ENCODE measurements around the gene C2CD2L. TPM values are rescaled to one million over a fixed set of nuclear protein-coding genes. Genes with fewer than 3 reads are reported as not detected.

Gene C2CD2L
- total RNA-seq, 1 experiment from 2014 or later, result 5.6 TPM

GRCh38 chr11:119116235-119116594 is 9.1 kb downstream of the C2CD2L start:
- H2BK12ac ChIP-seq (ENCODE audit: insufficient read length, low read depth, low read length), result no peak overlapping the region
- no peak overlapping the region for H3K14ac ChIP-seq (ENCODE audit: insufficient read depth, low read length)
- H3K79me2 ChIP-seq (ENCODE audit: insufficient read depth, low read length), result no peaks in the 10 kb centered on the region
- no peak for DNase-seq
- no peak overlapping the region for H3K4me2 ChIP-seq (ENCODE audit: insufficient read depth, insufficient read length, low read length)
- no peak overlapping the region for H2AK5ac ChIP-seq (ENCODE audit: insufficient read length, low read length)
- no peak overlapping the region for H3K9ac ChIP-seq (ENCODE audit: extremely low read depth, insufficient read length, low read length)
- no peak overlapping the region for H3K4me3 Mint-ChIP-seq
- H3K23me2 ChIP-seq (ENCODE audit: insufficient read length, low read depth, low read length, poor library complexity, severe bottlenecking), result peaks cover 4% of the 10 kb centered on the region
- TF ChIP-seq CTCF (conservative IDR thresholded peaks at IDR 0.05), result no peak
- H3K4me1 Mint-ChIP-seq, result peaks cover 17 to 24% of the 10 kb centered on the region in 2 experiments
- H3K9me3 Mint-ChIP-seq, result no peaks in the 10 kb centered on the region; a peak in 1 of 5 replicates
- no peak overlapping the region for H2BK15ac ChIP-seq (ENCODE audit: low read depth, low read length)
- no peak overlapping the region for H2AFZ ChIP-seq (ENCODE audit: low read length)
- no peak overlapping the region for H2BK20ac ChIP-seq (ENCODE audit: low read depth, low read length, poor library complexity, severe bottlenecking)
- no peak overlapping the region for H3K27ac Mint-ChIP-seq
- H3K79me1 ChIP-seq (ENCODE audit: insufficient read depth, low read depth, low read length, poor library complexity, severe bottlenecking), result no peaks in the 10 kb centered on the region
- H3K27me3 Mint-ChIP-seq (ENCODE audit: low read depth), result no peaks in the 10 kb centered on the region; the same call in 1 of the 2 replicates
- no peak overlapping the region for H3K18ac ChIP-seq (ENCODE audit: insufficient read length, low read depth, low read length)
- H3K23ac ChIP-seq (ENCODE audit: insufficient read length, low read depth, low read length), result no peak overlapping the region
- H3T11ph ChIP-seq (ENCODE audit: low read length), result no peak overlapping the region
- H4K5ac ChIP-seq (ENCODE audit: insufficient read length, low read depth, low read length), result no peak overlapping the region
- no peaks in the 10 kb centered on the region for H3K4me1 ChIP-seq (ENCODE audit: insufficient read depth, low read length)
- no peaks in the 10 kb centered on the region for H4K20me1 ChIP-seq (ENCODE audit: control insufficient read depth, insufficient read depth, insufficient read length)
- H3K27ac ChIP-seq (ENCODE audit: insufficient read length, low read depth, low read length), result no peak overlapping the region
- no peak overlapping the region for H2BK5ac ChIP-seq (ENCODE audit: insufficient read length, low read length)
- H3K4ac ChIP-seq (ENCODE audit: low read depth, low read length), result no peak overlapping the region
- no peaks in the 10 kb centered on the region for H3K9me3 ChIP-seq (ENCODE audit: control insufficient read depth, low read depth, low read length)
- no peak overlapping the region for H2BK120ac ChIP-seq (ENCODE audit: low read depth, low read length, poor library complexity, severe bottlenecking)
- H3K56ac ChIP-seq (ENCODE audit: insufficient read length, low read depth, low read length), result no peak overlapping the region
- no peaks in the 10 kb centered on the region for H3K27me3 ChIP-seq (ENCODE audit: insufficient read depth, low read length)
- no peaks in the 10 kb centered on the region; a peak in 2 of 7 replicates for H3K36me3 Mint-ChIP-seq (ENCODE audit: insufficient read depth in 1 of 3, low read depth in 3 of 3)
- no peak overlapping the region for H4K8ac ChIP-seq (replicated peaks; ENCODE audit: insufficient read length, low read depth, low read length)
- no peak overlapping the region for H4K91ac ChIP-seq (ENCODE audit: insufficient read length, low read depth, low read length)
- no CpG with 5 or more reads among the region's 10 CpGs for WGBS (ENCODE audit: extremely low coverage, insufficient read length, low lambda C conversion rate)

Measured in H9 (cell line).